Measurements from ENCODE around the gene RIPOR1.

- TF ChIP-seq CTCF (optimal IDR thresholded peaks at IDR 0.05 in 1 of 3, IDR thresholded peaks at IDR 0.05 in 1 of 3, conservative IDR thresholded peaks at IDR 0.05 in 1 of 3; ENCODE audit: extremely low read depth in 1 of 3, insufficient read depth in 2 of 3, low read length in 3 of 3) (no peak), EZH2 (IDR thresholded peaks at IDR 0.05; ENCODE audit: low read length) (no peak)
Measured at GRCh38 chr16:67530013-67530939, 1.6 kb downstream of the RIPOR1 start.
